Neuronal stem cell (in vitro differentiated cells): ENCODE results near the gene CHL1.

ENCODE experiments used
- DNase-seq: peaks from one replicate; pipeline ENCODE4 v3.0.0-alpha.2; 2013; ENCODE audit warnings: low spot score
- H2AFZ ChIP-seq: one replicate; pipeline ENCODE4 v1.6.1; 2013; ENCODE audit warnings: mild to moderate bottlenecking, low read length, inconsistent platforms
- H2AK5ac ChIP-seq: 2 replicates; pipeline ENCODE4 v1.6.1; 2013; ENCODE audit warnings: low read depth, mild to moderate bottlenecking, inconsistent platforms, low read length, moderate library complexity, mixed read lengths
- H2BK120ac ChIP-seq: 2 replicates; pipeline ENCODE4 v1.6.1; 2013; ENCODE audit warnings: low read depth, mild to moderate bottlenecking, inconsistent platforms, low read length, moderate library complexity, mixed read lengths
- H2BK12ac ChIP-seq: one replicate; pipeline ENCODE4 v1.6.1; 2013; ENCODE audit warnings: low read length, inconsistent platforms
- H2BK15ac ChIP-seq: 2 replicates; pipeline ENCODE4 v1.6.1; 2013; ENCODE audit warnings: mild to moderate bottlenecking, low read length, inconsistent platforms, mixed read lengths
- H2BK5ac ChIP-seq: one replicate; pipeline ENCODE4 v1.6.1; 2013; ENCODE audit warnings: inconsistent platforms, mild to moderate bottlenecking, low read length, moderate library complexity
- H3K14ac ChIP-seq: one replicate; pipeline ENCODE4 v1.6.1; 2013; ENCODE audit warnings: low read length, inconsistent platforms
- H3K18ac ChIP-seq: 2 replicates; pipeline ENCODE4 v1.6.1; 2013; ENCODE audit warnings: low read length, inconsistent platforms
- H3K23ac ChIP-seq: 2 replicates; pipeline ENCODE4 v1.6.1; 2013; ENCODE audit warnings: low read depth, mild to moderate bottlenecking, mixed read lengths, low read length, inconsistent platforms; ENCODE audit not compliant: poor library complexity
- H3K27ac ChIP-seq: replicated peaks from 3 replicates; pipeline ENCODE4 v1.5.1; 2013; ENCODE audit warnings: low read length, inconsistent platforms
- H3K27me3 ChIP-seq, 3 experiments: 2 replicates each; pipeline ENCODE4 v1.6.1; 2013; ENCODE audit warnings: low read length in 3 of 3, mild to moderate bottlenecking in 2 of 3, inconsistent platforms in 1 of 3, low read depth in 1 of 3, mixed read lengths in 1 of 3, moderate library complexity in 1 of 3; ENCODE audit not compliant: control insufficient read depth in 3 of 3, insufficient read depth in 3 of 3
- H3K36me3 ChIP-seq, 2 donors: replicated peaks in 1 of 2; 2 replicates each; pipeline ENCODE4 v1.6.1; 2013; ENCODE audit warnings: low read length in 2 of 2; ENCODE audit not compliant: control insufficient read depth in 2 of 2, insufficient read depth in 2 of 2
- H3K4ac ChIP-seq: 2 replicates; pipeline ENCODE4 v1.6.1; 2013; ENCODE audit warnings: inconsistent platforms, mild to moderate bottlenecking, low read length, moderate library complexity
- H3K4me1 ChIP-seq, 2 donors: 1 replicate in 1 of 2; 2 replicates in 1 of 2; pipeline ENCODE4 v1.6.1; 2013; ENCODE audit warnings: low read length in 2 of 2, low read depth in 1 of 2; ENCODE audit not compliant: control insufficient read depth in 2 of 2, insufficient read depth in 1 of 2
- H3K4me2 ChIP-seq: one replicate; pipeline ENCODE4 v1.6.1; 2013; ENCODE audit warnings: mild to moderate bottlenecking, low read length, inconsistent platforms; ENCODE audit not compliant: insufficient read depth, poor library complexity, severe bottlenecking
- H3K4me3 ChIP-seq, 2 donors: 2 replicates each; pipeline ENCODE4 v1.5.1; 2013; ENCODE audit warnings: low read length in 2 of 2, mild to moderate bottlenecking in 2 of 2, inconsistent platforms in 1 of 2, moderate library complexity in 1 of 2
- H3K79me1 ChIP-seq: one replicate; pipeline ENCODE4 v1.6.1; 2013; ENCODE audit warnings: low read depth, mild to moderate bottlenecking, inconsistent platforms, low read length, moderate library complexity
- H3K9ac ChIP-seq: one replicate; pipeline ENCODE4 v1.6.1; 2013; ENCODE audit warnings: mild to moderate bottlenecking, low read depth, low read length, inconsistent platforms; ENCODE audit not compliant: poor library complexity
- H3K9me3 ChIP-seq, 2 donors: replicated peaks in 1 of 2; 2 replicates each; pipeline versions ENCODE3 to v1.6.1; 2013; ENCODE audit warnings: low read length in 2 of 2, mild to moderate bottlenecking in 2 of 2, inconsistent platforms in 1 of 2, low read depth in 1 of 2, mixed read lengths in 1 of 2, moderate library complexity in 1 of 2; ENCODE audit not compliant: control insufficient read depth in 2 of 2, insufficient read depth in 1 of 2
- H4K8ac ChIP-seq: one replicate; pipeline ENCODE4 v1.6.1; 2013; ENCODE audit warnings: low read depth, mild to moderate bottlenecking, inconsistent platforms, low read length, moderate library complexity
- H4K91ac ChIP-seq: one replicate; pipeline ENCODE4 v1.6.1; 2013; ENCODE audit warnings: low read length, low read depth, mild to moderate bottlenecking, inconsistent platforms; ENCODE audit not compliant: poor library complexity
- WGBS, 2 donors: extraction: QIAGEN DNeasy Blood & Tissue Kit; methylation state at CpG; one replicate each; pipeline ENCODE4 v1.1.7; 2013; ENCODE audit warnings: missing lambda C conversion rate in 2 of 2, mixed read lengths in 1 of 2; ENCODE audit not compliant: insufficient read length in 2 of 2, insufficient replicate concordance in 1 of 2; ENCODE audit errors: extremely low coverage in 2 of 2; 5-methylcytosine and 5-hydroxymethylcytosine counted together

Gene CHL1

GRCh38 chr3:341998-342397, 145.4 kb downstream of the CHL1 start:
- no peak overlapping the region for H2BK5ac ChIP-seq
- H4K8ac ChIP-seq, result no peak overlapping the region
- no peak overlapping the region for H3K23ac ChIP-seq
- H2BK12ac ChIP-seq, result no peak overlapping the region
- no peak overlapping the region for H3K4me3 ChIP-seq
- H2BK120ac ChIP-seq, result no peak overlapping the region
- no peak for DNase-seq
- WGBS, 2 donors, result no CpG with 5 or more reads among the region's 4 CpGs
- no peak overlapping the region for H2AK5ac ChIP-seq
- no peak overlapping the region for H2BK15ac ChIP-seq
- no peak overlapping the region for H3K9ac ChIP-seq
- no peak overlapping the region for H3K4ac ChIP-seq
- no peak overlapping the region for H2AFZ ChIP-seq
- H3K14ac ChIP-seq, result no peak overlapping the region
- no peak overlapping the region for H3K4me2 ChIP-seq
- no peak overlapping the region for H4K91ac ChIP-seq
- no peaks in the 10 kb centered on the region for H3K36me3 ChIP-seq
- H3K79me1 ChIP-seq, result no peaks in the 10 kb centered on the region
- no peak overlapping the region for H3K18ac ChIP-seq
- peaks cover 0 to 2% of the 10 kb centered on the region in 2 donors for H3K4me1 ChIP-seq
- H3K27ac ChIP-seq, result no peak overlapping the region
- no peaks in the 10 kb centered on the region for H3K9me3 ChIP-seq
- H3K27me3 ChIP-seq, result no peaks in the 10 kb centered on the region

- H4K8ac ChIP-seq, result no peak overlapping the region
- H3K23ac ChIP-seq, result no peak overlapping the region
- no peaks in the 10 kb centered on the region for H3K27me3 ChIP-seq
- WGBS, 2 donors, result no CpG with 5 or more reads among the region's 1 CpG
- H3K18ac ChIP-seq, result no peak overlapping the region
- no peak overlapping the region for H2BK5ac ChIP-seq
- H3K36me3 ChIP-seq, result no peaks in the 10 kb centered on the region
- no peak overlapping the region for H2BK120ac ChIP-seq
- H3K4me1 ChIP-seq, result no peaks in the 10 kb centered on the region
- no peak for DNase-seq
- no peaks in the 10 kb centered on the region for H3K9me3 ChIP-seq
- H2BK15ac ChIP-seq, result no peak overlapping the region
- H3K4me3 ChIP-seq, result no peak overlapping the region
- H3K4me2 ChIP-seq, result no peak overlapping the region
- no peak overlapping the region for H3K14ac ChIP-seq
- no peak overlapping the region for H2AK5ac ChIP-seq
- no peak overlapping the region for H4K91ac ChIP-seq
- no peaks in the 10 kb centered on the region for H3K79me1 ChIP-seq
- H2AFZ ChIP-seq, result no peak overlapping the region
- no peak overlapping the region for H3K9ac ChIP-seq
- H2BK12ac ChIP-seq, result no peak overlapping the region
- H3K4ac ChIP-seq, result no peak overlapping the region
- no peak overlapping the region for H3K27ac ChIP-seq
These were observed 149.6 kb downstream of the CHL1 start for GRCh38 chr3:346186-346585.

GRCh38 chr3:347581-347980, 151.0 kb downstream of the CHL1 start:
- Histone ChIP-seq H4K8ac (no peak overlapping the region), H3K18ac (no peak overlapping the region), H2BK12ac (no peak overlapping the region), H3K4me2 (no peak overlapping the region), H3K27me3 (no peaks in the 10 kb centered on the region), H3K23ac (no peak overlapping the region), H2BK15ac (no peak overlapping the region), H3K27ac (no peak overlapping the region), H3K79me1 (no peaks in the 10 kb centered on the region), H2AK5ac (no peak overlapping the region), H4K91ac (no peak overlapping the region), H3K9me3 (no peaks in the 10 kb centered on the region), H2BK5ac (no peak overlapping the region), H3K4me1 (no peaks in the 10 kb centered on the region), H2AFZ (no peak overlapping the region), H3K4me3 (no peak overlapping the region), H2BK120ac (no peak overlapping the region), H3K14ac (no peak overlapping the region), H3K9ac (no peak overlapping the region), H3K36me3 (no peaks in the 10 kb centered on the region), H3K4ac (no peak overlapping the region)
- DNase-seq, result no peak
- WGBS, 2 donors, result no CpG with 5 or more reads among the region's 3 CpGs

- H2BK5ac ChIP-seq, result no peak overlapping the region
- H3K27ac ChIP-seq, result no peak overlapping the region
- H3K4me2 ChIP-seq, result no peak overlapping the region
- H2BK15ac ChIP-seq, result no peak overlapping the region
- H2AFZ ChIP-seq, result no peak overlapping the region
- WGBS, 2 donors, result no CpG with 5 or more reads among the region's 4 CpGs
- H3K4me3 ChIP-seq, result no peak overlapping the region
- no peaks in the 10 kb centered on the region for H3K4me1 ChIP-seq
- H3K23ac ChIP-seq, result no peak overlapping the region
- no peaks in the 10 kb centered on the region for H3K27me3 ChIP-seq
- no peak overlapping the region for H4K91ac ChIP-seq
- H4K8ac ChIP-seq, result no peak overlapping the region
- no peak for DNase-seq
- no peaks in the 10 kb centered on the region for H3K9me3 ChIP-seq
- no peak overlapping the region for H2BK120ac ChIP-seq
- no peak overlapping the region for H3K18ac ChIP-seq
- H3K14ac ChIP-seq, result no peak overlapping the region
- H3K79me1 ChIP-seq, result no peaks in the 10 kb centered on the region
- H3K9ac ChIP-seq, result no peak overlapping the region
- no peak overlapping the region for H3K4ac ChIP-seq
- H2AK5ac ChIP-seq, result no peak overlapping the region
- H3K36me3 ChIP-seq, result no peaks in the 10 kb centered on the region
- H2BK12ac ChIP-seq, result no peak overlapping the region
These were observed 154.4 kb downstream of the CHL1 start for GRCh38 chr3:350871-351371.
